ENCODE results near the gene MAGEB3. TPM values are rescaled to one million over a fixed set of nuclear protein-coding genes. Genes with fewer than 3 reads are reported as not detected.
A peak's percentile ranks its signal among the peaks of the same experiment; 100 is the strongest.

MAGEB3 gene
- total and polyA plus RNA-seq, 4 donors: not detected

DNA sequence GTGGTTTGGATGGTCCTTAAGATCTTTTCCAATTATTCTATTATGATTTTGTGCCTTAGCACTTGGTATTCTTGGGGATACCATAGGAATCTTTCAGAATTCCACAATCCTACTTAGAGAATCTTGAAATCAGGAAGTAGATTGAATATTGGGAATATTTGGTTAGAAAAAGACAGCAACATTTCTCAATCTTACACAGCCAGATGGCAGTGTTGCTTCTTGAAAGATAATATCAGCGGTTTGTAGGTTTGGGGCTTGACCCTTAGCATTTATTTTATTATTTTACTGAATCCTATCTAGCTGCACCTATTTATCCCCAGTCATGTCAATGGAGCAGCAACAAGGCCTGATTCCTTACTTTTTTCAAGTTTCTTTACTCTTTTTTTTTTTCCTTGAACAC is 45.0 kb downstream of the MAGEB3 start:
- 15% methylated on average over 1 of the region's 1 CpG for WGBS
- H3K27me3 ChIP-seq (ENCODE audit: control insufficient read depth in 4 of 4, insufficient read depth in 4 of 4, low read length in 3 of 4): no peaks in the 10 kb centered on the region
- H3K9me3 ChIP-seq (ENCODE audit: control insufficient read depth in 4 of 4, low read length in 3 of 4): no peaks in the 10 kb centered on the region
- no peak for DNase-seq (ENCODE audit: low spot score)
- TF ChIP-seq HNF4A (conservative IDR thresholded peaks at IDR 0.05) (no peak), RAD21 (IDR thresholded peaks at IDR 0.05) (peak; percentile 59 to 68)
- TF ChIP-seq, protein P1, sequence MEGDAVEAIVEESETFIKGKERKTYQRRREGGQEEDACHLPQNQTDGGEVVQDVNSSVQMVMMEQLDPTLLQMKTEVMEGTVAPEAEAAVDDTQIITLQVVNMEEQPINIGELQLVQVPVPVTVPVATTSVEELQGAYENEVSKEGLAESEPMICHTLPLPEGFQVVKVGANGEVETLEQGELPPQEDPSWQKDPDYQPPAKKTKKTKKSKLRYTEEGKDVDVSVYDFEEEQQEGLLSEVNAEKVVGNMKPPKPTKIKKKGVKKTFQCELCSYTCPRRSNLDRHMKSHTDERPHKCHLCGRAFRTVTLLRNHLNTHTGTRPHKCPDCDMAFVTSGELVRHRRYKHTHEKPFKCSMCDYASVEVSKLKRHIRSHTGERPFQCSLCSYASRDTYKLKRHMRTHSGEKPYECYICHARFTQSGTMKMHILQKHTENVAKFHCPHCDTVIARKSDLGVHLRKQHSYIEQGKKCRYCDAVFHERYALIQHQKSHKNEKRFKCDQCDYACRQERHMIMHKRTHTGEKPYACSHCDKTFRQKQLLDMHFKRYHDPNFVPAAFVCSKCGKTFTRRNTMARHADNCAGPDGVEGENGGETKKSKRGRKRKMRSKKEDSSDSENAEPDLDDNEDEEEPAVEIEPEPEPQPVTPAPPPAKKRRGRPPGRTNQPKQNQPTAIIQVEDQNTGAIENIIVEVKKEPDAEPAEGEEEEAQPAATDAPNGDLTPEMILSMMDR (IDR thresholded peaks at IDR 0.05; ENCODE audit: low read depth, low read length, missing input control): peak; percentile 33
- H3K4me1 ChIP-seq (ENCODE audit: control insufficient read depth in 4 of 4, insufficient read depth in 4 of 4, low read length in 3 of 4): no peaks in the 10 kb centered on the region
- H3K27ac ChIP-seq (ENCODE audit: low read depth in 1 of 2, low read length in 2 of 2): no peak overlapping the region
- no peak overlapping the region for H3K4me3 ChIP-seq (ENCODE audit: low read depth in 1 of 3, low read length in 3 of 3)
- H3K36me3 ChIP-seq (ENCODE audit: control insufficient read depth in 4 of 4, insufficient read depth in 3 of 4, low read depth in 1 of 4, low read length in 3 of 4): no peaks in the 10 kb centered on the region
- H3K9ac ChIP-seq (ENCODE audit: low read depth in 1 of 2, low read length in 2 of 2): no peak overlapping the region

DNA sequence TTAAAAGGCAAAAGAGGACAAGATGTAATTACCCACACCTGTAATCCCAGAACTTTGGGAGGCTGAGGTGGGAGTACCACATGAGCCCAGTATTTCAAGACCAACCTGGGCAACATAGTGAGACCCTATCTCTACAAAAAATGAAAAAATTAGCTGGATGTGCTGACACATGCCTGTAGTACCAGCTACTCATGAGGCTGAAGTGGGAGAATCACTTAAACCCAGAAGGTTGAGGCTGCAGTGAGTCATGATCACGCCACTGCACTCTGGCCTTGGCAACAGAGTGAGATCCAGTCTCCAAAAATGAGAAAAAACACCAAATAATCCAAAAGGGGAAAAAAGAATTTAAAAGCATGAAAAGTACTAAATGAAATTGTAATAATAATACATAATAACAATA is 47.9 kb downstream of the MAGEB3 start:
- WGBS: 91% methylated on average over 1 of the region's 1 CpG

DNA sequence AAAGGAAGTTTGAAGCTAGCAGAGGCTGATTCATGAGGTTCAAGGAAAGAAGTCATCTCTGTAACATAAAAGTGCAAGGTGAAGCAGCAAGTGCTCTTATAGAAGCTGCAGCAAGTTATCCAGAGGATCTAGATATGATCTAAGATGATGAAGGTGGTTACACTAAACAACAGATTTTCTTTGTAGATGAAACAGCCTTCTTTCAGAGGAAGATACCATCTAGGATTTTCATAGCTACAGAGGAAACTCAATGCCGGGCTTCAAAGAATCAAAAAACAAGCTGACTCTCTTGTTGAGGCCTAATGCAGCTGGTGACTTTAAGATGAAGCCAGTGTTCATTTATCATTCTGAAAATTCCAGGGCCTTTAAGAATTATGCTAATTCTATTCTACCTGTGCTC is 50.0 kb downstream of the MAGEB3 start:
- Histone ChIP-seq H3K4me1 (ENCODE audit: control insufficient read depth in 4 of 4, insufficient read depth in 4 of 4, low read length in 3 of 4) (no peaks in the 10 kb centered on the region), H3K36me3 (ENCODE audit: control insufficient read depth in 4 of 4, insufficient read depth in 3 of 4, low read depth in 1 of 4, low read length in 3 of 4) (no peaks in the 10 kb centered on the region), H3K4me3 (ENCODE audit: low read depth in 1 of 3, low read length in 3 of 3) (no peak overlapping the region), H3K27me3 (ENCODE audit: control insufficient read depth in 4 of 4, insufficient read depth in 4 of 4, low read length in 3 of 4) (no peaks in the 10 kb centered on the region), H3K9me3 (ENCODE audit: control insufficient read depth in 4 of 4, low read length in 3 of 4) (no peaks in the 10 kb centered on the region), H3K9ac (ENCODE audit: low read depth in 1 of 2, low read length in 2 of 2) (no peak overlapping the region), H3K27ac (ENCODE audit: low read depth in 1 of 2, low read length in 2 of 2) (no peak overlapping the region)
- no peak for TF ChIP-seq EGR1 (IDR thresholded peaks at IDR 0.05; ENCODE audit: low read depth in 2 of 2)
- TF ChIP-seq, protein P2, sequence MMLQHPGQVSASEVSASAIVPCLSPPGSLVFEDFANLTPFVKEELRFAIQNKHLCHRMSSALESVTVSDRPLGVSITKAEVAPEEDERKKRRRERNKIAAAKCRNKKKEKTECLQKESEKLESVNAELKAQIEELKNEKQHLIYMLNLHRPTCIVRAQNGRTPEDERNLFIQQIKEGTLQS (IDR thresholded peaks at IDR 0.05): no peak
- TF ChIP-seq HNF4A (conservative IDR thresholded peaks at IDR 0.05): no peak
- no peak for TF ChIP-seq HNF4G (IDR thresholded peaks at IDR 0.05)
- TF ChIP-seq, protein P3, sequence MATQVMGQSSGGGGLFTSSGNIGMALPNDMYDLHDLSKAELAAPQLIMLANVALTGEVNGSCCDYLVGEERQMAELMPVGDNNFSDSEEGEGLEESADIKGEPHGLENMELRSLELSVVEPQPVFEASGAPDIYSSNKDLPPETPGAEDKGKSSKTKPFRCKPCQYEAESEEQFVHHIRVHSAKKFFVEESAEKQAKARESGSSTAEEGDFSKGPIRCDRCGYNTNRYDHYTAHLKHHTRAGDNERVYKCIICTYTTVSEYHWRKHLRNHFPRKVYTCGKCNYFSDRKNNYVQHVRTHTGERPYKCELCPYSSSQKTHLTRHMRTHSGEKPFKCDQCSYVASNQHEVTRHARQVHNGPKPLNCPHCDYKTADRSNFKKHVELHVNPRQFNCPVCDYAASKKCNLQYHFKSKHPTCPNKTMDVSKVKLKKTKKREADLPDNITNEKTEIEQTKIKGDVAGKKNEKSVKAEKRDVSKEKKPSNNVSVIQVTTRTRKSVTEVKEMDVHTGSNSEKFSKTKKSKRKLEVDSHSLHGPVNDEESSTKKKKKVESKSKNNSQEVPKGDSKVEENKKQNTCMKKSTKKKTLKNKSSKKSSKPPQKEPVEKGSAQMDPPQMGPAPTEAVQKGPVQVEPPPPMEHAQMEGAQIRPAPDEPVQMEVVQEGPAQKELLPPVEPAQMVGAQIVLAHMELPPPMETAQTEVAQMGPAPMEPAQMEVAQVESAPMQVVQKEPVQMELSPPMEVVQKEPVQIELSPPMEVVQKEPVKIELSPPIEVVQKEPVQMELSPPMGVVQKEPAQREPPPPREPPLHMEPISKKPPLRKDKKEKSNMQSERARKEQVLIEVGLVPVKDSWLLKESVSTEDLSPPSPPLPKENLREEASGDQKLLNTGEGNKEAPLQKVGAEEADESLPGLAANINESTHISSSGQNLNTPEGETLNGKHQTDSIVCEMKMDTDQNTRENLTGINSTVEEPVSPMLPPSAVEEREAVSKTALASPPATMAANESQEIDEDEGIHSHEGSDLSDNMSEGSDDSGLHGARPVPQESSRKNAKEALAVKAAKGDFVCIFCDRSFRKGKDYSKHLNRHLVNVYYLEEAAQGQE (IDR thresholded peaks at IDR 0.05): no peak
- no peak for TF ChIP-seq FOXA1 (IDR thresholded peaks at IDR 0.05)
- no peak for TF ChIP-seq GABPA (IDR thresholded peaks at IDR 0.05 in 1 of 2, conservative IDR thresholded peaks at IDR 0.05 in 1 of 2)
- TF ChIP-seq, protein P4, sequence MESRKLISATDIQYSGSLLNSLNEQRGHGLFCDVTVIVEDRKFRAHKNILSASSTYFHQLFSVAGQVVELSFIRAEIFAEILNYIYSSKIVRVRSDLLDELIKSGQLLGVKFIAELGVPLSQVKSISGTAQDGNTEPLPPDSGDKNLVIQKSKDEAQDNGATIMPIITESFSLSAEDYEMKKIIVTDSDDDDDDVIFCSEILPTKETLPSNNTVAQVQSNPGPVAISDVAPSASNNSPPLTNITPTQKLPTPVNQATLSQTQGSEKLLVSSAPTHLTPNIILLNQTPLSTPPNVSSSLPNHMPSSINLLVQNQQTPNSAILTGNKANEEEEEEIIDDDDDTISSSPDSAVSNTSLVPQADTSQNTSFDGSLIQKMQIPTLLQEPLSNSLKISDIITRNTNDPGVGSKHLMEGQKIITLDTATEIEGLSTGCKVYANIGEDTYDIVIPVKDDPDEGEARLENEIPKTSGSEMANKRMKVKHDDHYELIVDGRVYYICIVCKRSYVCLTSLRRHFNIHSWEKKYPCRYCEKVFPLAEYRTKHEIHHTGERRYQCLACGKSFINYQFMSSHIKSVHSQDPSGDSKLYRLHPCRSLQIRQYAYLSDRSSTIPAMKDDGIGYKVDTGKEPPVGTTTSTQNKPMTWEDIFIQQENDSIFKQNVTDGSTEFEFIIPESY (IDR thresholded peaks at IDR 0.05): no peak
- TF ChIP-seq JUND (IDR thresholded peaks at IDR 0.05): no peak
- TF ChIP-seq RXRA (IDR thresholded peaks at IDR 0.05): no peak
- TF ChIP-seq YY1 (IDR thresholded peaks at IDR 0.05): no peak
- no peak for TF ChIP-seq FOXA2 (IDR thresholded peaks at IDR 0.05)
- TF ChIP-seq NR2F2 (IDR thresholded peaks at IDR 0.05): no peak
- no peak for TF ChIP-seq TAF1 (conservative IDR thresholded peaks at IDR 0.05)
- TF ChIP-seq, protein P1 (IDR thresholded peaks at IDR 0.05; ENCODE audit: low read depth, low read length, missing input control): no peak
- TF ChIP-seq, protein P5, sequence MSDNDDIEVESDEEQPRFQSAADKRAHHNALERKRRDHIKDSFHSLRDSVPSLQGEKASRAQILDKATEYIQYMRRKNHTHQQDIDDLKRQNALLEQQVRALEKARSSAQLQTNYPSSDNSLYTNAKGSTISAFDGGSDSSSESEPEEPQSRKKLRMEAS (IDR thresholded peaks at IDR 0.05): no peak
- TF ChIP-seq RAD21 (IDR thresholded peaks at IDR 0.05): no peak
- 84% methylated on average over 1 of the region's 1 CpG for WGBS
- no peak for DNase-seq (ENCODE audit: low spot score)

More for the DNA sequence above, 47.9 kb downstream of the MAGEB3 start:
- DNase-seq (ENCODE audit: low spot score): no peak
- no peaks in the 10 kb centered on the region for H3K4me1 ChIP-seq (ENCODE audit: control insufficient read depth in 4 of 4, insufficient read depth in 4 of 4, low read length in 3 of 4)
- TF ChIP-seq, protein P2 (IDR thresholded peaks at IDR 0.05): no peak
- TF ChIP-seq FOXA1 (IDR thresholded peaks at IDR 0.05) (no peak), HNF4A (conservative IDR thresholded peaks at IDR 0.05) (no peak)
- H3K27me3 ChIP-seq (ENCODE audit: control insufficient read depth in 4 of 4, insufficient read depth in 4 of 4, low read length in 3 of 4): no peaks in the 10 kb centered on the region
- no peaks in the 10 kb centered on the region for H3K9me3 ChIP-seq (ENCODE audit: control insufficient read depth in 4 of 4, low read length in 3 of 4)
- no peak overlapping the region for H3K4me3 ChIP-seq (ENCODE audit: low read depth in 1 of 3, low read length in 3 of 3)
- H3K36me3 ChIP-seq (ENCODE audit: control insufficient read depth in 4 of 4, insufficient read depth in 3 of 4, low read depth in 1 of 4, low read length in 3 of 4): no peaks in the 10 kb centered on the region
- no peak overlapping the region for H3K27ac ChIP-seq (ENCODE audit: low read depth in 1 of 2, low read length in 2 of 2)
- no peak overlapping the region for H3K9ac ChIP-seq (ENCODE audit: low read depth in 1 of 2, low read length in 2 of 2)

Measured in liver (tissue), 9 donors.